Stimulated activated CD8-positive, alpha-beta memory T cell treated with anti-CD3 and anti-CD28 coated beads, Interleukin-7, amount 100 ng/mL, for 1 hour (primary cell): ENCODE results near the gene KDM4B.
"Not testable (repeated sequence)": the region's sequence is repeated elsewhere in the genome, so short reads cannot be mapped to it uniquely, and the experiment has no call there.

Experiments
- DNase-seq, 2 donors: peaks; one replicate each; pipeline ENCODE4 v3.0.0-alpha.2; 2020; ENCODE audit warnings: low read depth in 2 of 2

Gene KDM4B

GRCh38 chr19:5171711-5172110 lies 202.8 kb downstream of the KDM4B start:
- no peak for DNase-seq

DNA sequence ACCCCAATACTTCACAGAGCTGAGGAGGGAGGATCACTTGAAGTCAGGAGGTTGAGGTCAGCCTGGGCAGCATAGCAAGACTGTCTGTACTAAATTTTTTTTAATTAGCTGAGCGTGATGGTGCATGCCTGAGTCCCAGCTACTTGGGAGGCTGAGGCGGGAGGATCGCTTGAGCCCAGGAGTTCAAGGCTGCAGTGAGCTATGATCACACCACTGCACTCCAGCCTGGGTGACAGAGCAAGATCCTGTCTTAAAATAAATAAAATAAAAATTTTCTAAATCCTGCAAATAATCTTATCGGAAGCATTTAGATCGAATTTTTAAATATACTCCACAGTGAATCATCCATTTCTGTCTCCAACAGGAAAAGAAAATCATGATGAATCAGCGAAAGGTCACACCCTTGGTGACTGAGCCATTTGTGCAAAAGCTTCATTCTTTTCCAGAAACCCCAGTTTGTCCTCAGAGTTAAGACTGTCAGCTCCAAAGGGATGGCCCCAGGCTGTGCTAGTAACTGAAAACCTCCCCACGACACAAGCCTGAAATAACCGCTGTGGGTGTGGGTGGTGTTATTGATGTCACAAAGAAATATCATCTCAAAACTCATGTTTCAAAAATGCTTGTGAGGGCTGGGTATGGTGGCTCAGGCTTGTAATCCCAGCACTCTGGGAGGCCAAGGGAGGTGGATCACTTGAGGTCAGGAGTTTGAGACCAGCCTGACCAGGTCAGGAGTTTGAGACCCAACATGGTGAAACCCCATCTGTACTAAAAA lies 204.1 kb downstream of the KDM4B start:
- no peak for DNase-seq

GRCh38 chr19:5173993-5174392 lies 205.1 kb downstream of the KDM4B start:
- DNase-seq, result no peak

GRCh38 chr19:5177745-5178450 lies 209.0 kb downstream of the KDM4B start:
- no peak for DNase-seq

DNA sequence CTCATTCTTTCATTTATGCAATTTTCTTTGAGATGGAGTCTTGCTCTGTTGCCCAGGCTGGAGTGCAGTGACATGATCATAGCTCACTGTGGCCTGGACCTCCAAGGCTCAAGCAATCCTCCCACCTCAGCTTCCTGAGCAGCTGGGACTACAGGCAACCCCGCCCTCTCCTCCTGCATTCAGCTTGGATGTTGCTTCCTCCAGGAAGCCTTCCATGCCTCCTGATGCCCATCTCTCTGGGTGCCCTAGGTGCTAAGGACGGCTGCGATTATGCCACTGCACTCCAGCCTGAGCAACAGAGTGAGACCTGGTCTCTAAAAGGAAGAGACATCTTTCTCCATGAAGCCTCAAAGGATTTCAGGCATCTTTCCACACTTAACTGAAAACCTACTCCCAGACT lies 209.9 kb downstream of the KDM4B start:
- DNase-seq, result no peak

- DNase-seq, result no peak
Measured at GRCh38 chr19:5179256-5179655, 210.3 kb downstream of the KDM4B start.

DNA sequence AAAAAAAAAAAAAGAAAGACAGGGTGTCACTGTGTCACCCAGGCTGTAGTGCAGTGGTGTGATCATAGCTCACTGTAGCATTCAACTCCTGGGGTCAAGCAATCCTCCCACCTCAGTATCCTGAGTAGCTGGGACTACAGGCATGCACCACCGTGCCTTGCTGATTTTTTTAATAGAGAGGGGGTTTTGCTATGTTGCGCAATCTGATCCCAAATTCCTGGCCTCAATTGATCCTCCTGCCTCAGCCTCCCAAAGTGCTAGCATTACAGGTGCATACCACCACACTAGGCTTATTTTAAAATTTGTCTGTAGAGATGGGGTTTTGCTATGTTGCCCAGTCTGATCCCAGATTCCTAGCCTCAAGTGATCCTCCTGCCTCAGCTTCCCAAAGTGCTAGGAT lies 212.4 kb downstream of the KDM4B start:
- no peak for DNase-seq

- DNase-seq, result no peak
Measured at GRCh38 chr19:5182751-5183150, 213.8 kb downstream of the KDM4B start.

- no peak for DNase-seq
Measured at GRCh38 chr19:5183616-5184015, 214.7 kb downstream of the KDM4B start.

GRCh38 chr19:5184930-5185329 lies 216.0 kb downstream of the KDM4B start:
- no peak for DNase-seq

DNA sequence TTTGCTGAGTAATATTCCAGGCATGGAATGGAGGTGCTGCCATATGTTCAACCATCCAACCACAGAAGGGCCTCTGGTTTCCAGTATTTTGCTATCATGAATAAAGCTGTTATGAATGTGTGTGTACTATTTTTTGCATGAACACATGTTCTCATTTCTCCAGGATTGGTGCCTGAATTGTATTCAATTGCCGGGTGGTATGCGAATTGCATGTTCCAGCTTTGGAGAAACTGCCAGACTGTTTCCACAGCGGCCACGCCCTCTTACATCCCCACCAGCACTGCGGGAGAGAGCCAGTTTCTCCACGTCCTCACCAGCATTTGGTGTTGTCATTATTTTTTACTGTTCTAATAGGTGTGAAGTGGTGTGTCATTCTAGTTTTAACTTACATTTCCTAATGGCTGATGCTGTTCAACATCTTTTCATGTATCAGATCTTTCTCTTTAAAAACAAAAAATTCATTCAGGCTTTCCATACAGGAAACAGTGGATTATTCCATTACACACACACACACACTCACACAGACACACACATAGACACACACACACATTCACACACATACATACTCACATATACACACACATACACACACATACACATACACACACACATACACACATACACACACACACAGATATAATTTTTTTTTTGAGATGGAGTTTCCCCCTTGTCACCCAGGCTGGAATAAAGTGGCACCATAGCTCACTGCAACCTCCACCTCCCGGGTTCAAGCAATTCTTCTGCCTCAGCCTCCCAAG lies 217.6 kb downstream of the KDM4B start:
- no peak for DNase-seq

DNA sequence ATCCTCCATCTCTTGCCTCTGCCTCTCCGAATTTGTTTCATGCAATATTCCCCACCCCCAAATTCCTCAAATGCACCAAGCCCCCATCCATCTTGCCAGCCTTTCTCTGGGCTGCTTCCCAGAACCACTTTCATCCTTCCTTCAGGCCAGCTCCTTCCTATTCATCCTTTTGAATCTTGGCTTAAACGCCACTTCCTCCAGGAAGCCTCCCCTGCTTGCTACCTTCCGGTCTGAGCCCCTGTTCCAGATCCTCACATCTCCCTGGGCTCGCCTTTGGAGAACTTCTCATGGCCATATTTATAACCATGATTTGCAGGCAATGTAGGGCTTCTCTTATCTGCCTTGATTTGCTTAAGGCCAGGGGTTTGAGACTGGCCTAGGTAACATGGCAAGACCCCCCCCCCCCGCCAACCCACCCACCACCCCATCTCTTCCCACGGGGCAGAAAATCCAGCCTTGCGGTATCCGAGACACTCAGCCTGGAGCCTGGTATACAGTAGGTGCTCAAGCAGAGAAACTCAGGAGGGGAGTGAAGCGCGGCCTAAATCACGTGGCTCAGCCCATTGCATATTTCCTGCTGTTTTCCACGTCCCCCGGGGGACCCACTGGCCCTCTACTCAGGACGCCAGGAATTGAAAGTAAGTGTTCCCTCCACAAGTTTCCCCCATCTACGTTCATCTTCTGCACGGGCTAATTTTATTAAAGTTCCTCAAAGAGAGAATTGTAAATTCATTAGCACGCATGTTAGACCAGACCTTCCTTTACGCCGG lies 219.8 kb downstream of the KDM4B start:
- no peak for DNase-seq

GRCh38 chr19:5189318-5189607 lies 220.3 kb downstream of the KDM4B start:
- no peak for DNase-seq

GRCh38 chr19:5191091-5191490 lies 222.2 kb downstream of the KDM4B start:
- DNase-seq, result no peak

DNA sequence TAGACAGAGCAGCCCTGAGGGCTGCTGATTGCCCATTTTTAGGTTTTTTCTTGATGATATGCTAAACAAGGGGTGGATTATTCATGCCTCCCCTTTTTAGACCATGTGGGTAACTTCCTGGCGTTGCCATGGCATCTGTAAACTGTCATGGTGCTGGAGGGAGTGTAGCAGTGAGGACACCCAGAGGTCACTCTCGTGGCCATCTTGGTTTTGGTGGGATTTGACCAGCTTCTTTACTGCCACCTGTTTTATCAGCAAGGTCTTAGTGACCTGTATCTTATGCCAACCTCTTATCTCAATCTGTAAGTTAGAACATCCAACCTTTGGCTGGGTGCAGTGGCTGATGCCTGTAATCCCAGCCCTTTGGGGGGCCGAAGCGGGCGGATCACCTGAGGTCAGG lies 223.7 kb downstream of the KDM4B start:
- DNase-seq, result no peak

GRCh38 chr19:5193192-5193591 lies 224.3 kb downstream of the KDM4B start:
- DNase-seq, result no peak

DNA sequence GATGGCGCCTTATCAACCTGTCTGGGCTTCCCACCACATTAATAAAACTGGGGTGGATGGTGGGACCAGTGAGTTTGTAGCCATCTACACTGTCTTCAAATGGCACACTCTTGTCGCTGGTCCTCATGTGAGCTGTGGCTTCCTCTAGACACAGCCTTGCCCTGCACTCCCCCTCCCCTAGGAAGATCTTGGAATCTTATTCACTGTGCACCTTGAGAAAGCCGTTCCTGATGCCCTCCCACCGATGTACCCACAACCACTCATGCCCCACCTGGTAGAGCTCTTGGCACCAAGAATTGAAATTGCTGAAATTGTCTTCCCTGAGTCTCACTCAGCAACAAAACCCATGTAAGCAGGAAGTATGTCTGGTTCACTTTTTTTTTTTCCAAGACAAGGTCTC lies 225.7 kb downstream of the KDM4B start:
- no peak for DNase-seq

GRCh38 chr19:5195587-5195986 lies 226.7 kb downstream of the KDM4B start:
- DNase-seq, result not testable (repeated sequence)

GRCh38 chr19:5196832-5197231 lies 227.9 kb downstream of the KDM4B start:
- DNase-seq, result no peak

DNA sequence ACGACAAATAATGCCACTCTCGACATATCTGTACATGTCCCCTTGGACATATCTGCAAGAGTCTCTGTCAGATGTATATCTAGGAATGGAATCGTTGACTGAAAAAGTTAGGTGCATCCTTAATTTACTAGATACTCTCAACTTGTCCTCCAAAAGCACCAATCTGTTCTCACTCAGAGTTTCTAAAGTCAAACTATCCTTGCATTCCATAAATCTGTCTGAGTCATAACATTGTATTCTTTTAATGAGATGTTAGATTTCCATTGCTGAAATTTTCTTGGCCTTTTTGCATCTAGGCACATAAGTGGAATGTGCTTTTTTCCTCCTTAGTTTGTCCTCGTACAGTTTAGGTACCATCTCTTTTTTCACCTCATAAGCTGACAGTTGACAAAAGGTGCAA lies 231.9 kb downstream of the KDM4B start:
- no peak for DNase-seq

- DNase-seq, result no peak
Measured at GRCh38 chr19:5202553-5202952, 233.6 kb downstream of the KDM4B start.
